Stimulated activated naive CD8-positive, alpha-beta T cell treated with anti-CD3 and anti-CD28 coated beads, Interleukin-15, Interleukin-2, amounts not matched to agents 100 ng/mL and 50 ng/mL, for 24 hours (primary cell): Measurements from ENCODE around the gene COA7.
A peak's percentile ranks its signal among the peaks of the same experiment; 100 is the strongest.

Source experiments
- H3K27ac Mint-ChIP-seq: one replicate; pipeline ENCODE4 v1.8.0; 2021; ENCODE audit warnings: mild to moderate bottlenecking, mixed read lengths
- H3K27me3 Mint-ChIP-seq: one replicate; pipeline ENCODE4 v1.8.0; 2021; ENCODE audit warnings: mixed read lengths
- H3K36me3 Mint-ChIP-seq: one replicate; pipeline ENCODE4 v1.8.0; 2021; ENCODE audit warnings: low read depth, mixed read lengths
- H3K4me1 Mint-ChIP-seq: one replicate; pipeline ENCODE4 v1.8.0; 2021; ENCODE audit warnings: low read depth, mixed read lengths
- H3K4me3 Mint-ChIP-seq: one replicate; pipeline ENCODE4 v1.8.0; 2021; ENCODE audit warnings: mild to moderate bottlenecking, mixed read lengths
- H3K9me3 Mint-ChIP-seq: one replicate; pipeline ENCODE4 v1.8.0; 2021; ENCODE audit warnings: mixed read lengths

COA7 gene

GRCh38 chr1:52667290-52667689, 30.9 kb downstream of the COA7 start:
- Mint-ChIP-seq H3K4me3 (no peak overlapping the region), H3K9me3 (no peaks in the 10 kb centered on the region), H3K27me3 (no peaks in the 10 kb centered on the region), H3K27ac (no peak overlapping the region), H3K4me1 (peaks cover 8% of the 10 kb centered on the region), H3K36me3 (peaks cover 7% of the 10 kb centered on the region)

GRCh38 chr1:52665006-52665941, 32.9 kb downstream of the COA7 start:
- H3K9me3 Mint-ChIP-seq, result no peaks in the 10 kb centered on the region
- peaks cover 4% of the 10 kb centered on the region for H3K36me3 Mint-ChIP-seq
- no peak overlapping the region for H3K4me3 Mint-ChIP-seq
- H3K4me1 Mint-ChIP-seq, result peaks cover 10% of the 10 kb centered on the region
- H3K27ac Mint-ChIP-seq, result no peak overlapping the region
- no peaks in the 10 kb centered on the region for H3K27me3 Mint-ChIP-seq

- no peaks in the 10 kb centered on the region for H3K27me3 Mint-ChIP-seq
- peaks cover 21% of the 10 kb centered on the region for H3K4me1 Mint-ChIP-seq
- no peaks in the 10 kb centered on the region for H3K9me3 Mint-ChIP-seq
- H3K36me3 Mint-ChIP-seq, result peaks cover 4% of the 10 kb centered on the region
- H3K4me3 Mint-ChIP-seq, result no peak overlapping the region
- no peak overlapping the region for H3K27ac Mint-ChIP-seq
These were observed 34.4 kb downstream of the COA7 start for GRCh38 chr1:52663716-52664115.

- Mint-ChIP-seq H3K27ac (peak overlapping the region; percentile 7), H3K27me3 (no peaks in the 10 kb centered on the region), H3K4me1 (peaks cover 27% of the 10 kb centered on the region), H3K36me3 (peaks cover 4% of the 10 kb centered on the region), H3K9me3 (no peaks in the 10 kb centered on the region), H3K4me3 (no peak overlapping the region)
These were observed 35.4 kb downstream of the COA7 start for GRCh38 chr1:52662645-52663313.

- Mint-ChIP-seq H3K9me3 (no peaks in the 10 kb centered on the region), H3K4me3 (no peak overlapping the region), H3K4me1 (peaks cover 34% of the 10 kb centered on the region), H3K27me3 (no peaks in the 10 kb centered on the region), H3K36me3 (peaks cover 10% of the 10 kb centered on the region), H3K27ac (peak overlapping the region; percentile 57)
These were observed 37.3 kb downstream of the COA7 start for GRCh38 chr1:52660807-52661206.

GRCh38 chr1:52659851-52660596, 38.1 kb downstream of the COA7 start:
- peaks cover 10% of the 10 kb centered on the region for H3K36me3 Mint-ChIP-seq
- H3K27me3 Mint-ChIP-seq, result no peaks in the 10 kb centered on the region
- H3K4me3 Mint-ChIP-seq, result peak overlapping the region; percentile 50
- H3K27ac Mint-ChIP-seq, result peak overlapping the region; percentile 90
- no peaks in the 10 kb centered on the region for H3K9me3 Mint-ChIP-seq
- peaks cover 39% of the 10 kb centered on the region for H3K4me1 Mint-ChIP-seq

- peaks cover 42% of the 10 kb centered on the region for H3K4me1 Mint-ChIP-seq
- peak overlapping the region; percentile 50 for H3K4me3 Mint-ChIP-seq
- H3K9me3 Mint-ChIP-seq, result no peaks in the 10 kb centered on the region
- peak overlapping the region; percentile 90 for H3K27ac Mint-ChIP-seq
- no peaks in the 10 kb centered on the region for H3K27me3 Mint-ChIP-seq
- peaks cover 10% of the 10 kb centered on the region for H3K36me3 Mint-ChIP-seq
These were observed 38.8 kb downstream of the COA7 start for GRCh38 chr1:52659356-52659755.

- peaks cover 43% of the 10 kb centered on the region for H3K4me1 Mint-ChIP-seq
These were observed 39.4 kb downstream of the COA7 start for GRCh38 chr1:52658795-52659194.

GRCh38 chr1:52657702-52658101, 40.4 kb downstream of the COA7 start:
- peaks cover 9% of the 10 kb centered on the region for H3K36me3 Mint-ChIP-seq
- peaks cover 43% of the 10 kb centered on the region for H3K4me1 Mint-ChIP-seq
- no peak overlapping the region for H3K27ac Mint-ChIP-seq
- no peak overlapping the region for H3K4me3 Mint-ChIP-seq
- H3K9me3 Mint-ChIP-seq, result no peaks in the 10 kb centered on the region
- H3K27me3 Mint-ChIP-seq, result no peaks in the 10 kb centered on the region

More at GRCh38 chr1:52658795-52659194, 39.4 kb downstream of the COA7 start:
- Mint-ChIP-seq H3K9me3 (no peaks in the 10 kb centered on the region), H3K4me3 (no peak overlapping the region), H3K36me3 (peaks cover 11% of the 10 kb centered on the region), H3K27me3 (no peaks in the 10 kb centered on the region), H3K27ac (peak overlapping the region; percentile 90)

GRCh38 chr1:52654063-52654462, 44.1 kb downstream of the COA7 start:
- Mint-ChIP-seq H3K4me3 (no peak overlapping the region), H3K4me1 (peaks cover 31% of the 10 kb centered on the region), H3K27ac (no peak overlapping the region), H3K36me3 (peaks cover 9% of the 10 kb centered on the region), H3K27me3 (no peaks in the 10 kb centered on the region), H3K9me3 (no peaks in the 10 kb centered on the region)

GRCh38 chr1:52653207-52653849, 44.8 kb downstream of the COA7 start:
- Mint-ChIP-seq H3K4me1 (peaks cover 24% of the 10 kb centered on the region), H3K4me3 (no peak overlapping the region), H3K27me3 (no peaks in the 10 kb centered on the region), H3K9me3 (no peaks in the 10 kb centered on the region), H3K36me3 (peaks cover 9% of the 10 kb centered on the region), H3K27ac (no peak overlapping the region)

- H3K9me3 Mint-ChIP-seq, result no peaks in the 10 kb centered on the region
- no peaks in the 10 kb centered on the region for H3K27me3 Mint-ChIP-seq
- no peak overlapping the region for H3K4me3 Mint-ChIP-seq
- peaks cover 21% of the 10 kb centered on the region for H3K4me1 Mint-ChIP-seq
- peaks cover 15% of the 10 kb centered on the region for H3K36me3 Mint-ChIP-seq
- H3K27ac Mint-ChIP-seq, result no peak overlapping the region
These were observed 46.2 kb downstream of the COA7 start for GRCh38 chr1:52651904-52652303.

- H3K27ac Mint-ChIP-seq, result no peak overlapping the region
- peaks cover 17% of the 10 kb centered on the region for H3K4me1 Mint-ChIP-seq
- H3K4me3 Mint-ChIP-seq, result no peak overlapping the region
- no peaks in the 10 kb centered on the region for H3K9me3 Mint-ChIP-seq
- H3K27me3 Mint-ChIP-seq, result no peaks in the 10 kb centered on the region
- H3K36me3 Mint-ChIP-seq, result peaks cover 21% of the 10 kb centered on the region
These were observed 52.9 kb downstream of the COA7 start for GRCh38 chr1:52645261-52645660.

- H3K9me3 Mint-ChIP-seq, result no peaks in the 10 kb centered on the region
- H3K36me3 Mint-ChIP-seq, result peaks cover 23% of the 10 kb centered on the region
- no peaks in the 10 kb centered on the region for H3K27me3 Mint-ChIP-seq
- H3K4me3 Mint-ChIP-seq, result peak overlapping the region; percentile 17
- H3K27ac Mint-ChIP-seq, result peak overlapping the region; percentile 54
- peaks cover 50% of the 10 kb centered on the region for H3K4me1 Mint-ChIP-seq
These were observed 56.8 kb downstream of the COA7 start for GRCh38 chr1:52641307-52641706.
